GF-D8 (cell line): ENCODE results near the gene NTN1.
"Not testable (repeated sequence)": the region's sequence is repeated elsewhere in the genome, so short reads cannot be mapped to it uniquely, and the experiment has no call there.

ENCODE experiments used
- DNase-seq: peaks from one replicate; lab custom pipeline; 2025; lab: John Stamatoyannopoulos, UW

Gene NTN1

GRCh38 chr17:9123594-9124553 is 102.6 kb downstream of the NTN1 start:
- no peak for DNase-seq

GRCh38 chr17:9124554-9124935 is 103.2 kb downstream of the NTN1 start:
- DNase-seq, result no peak

GRCh38 chr17:9125722-9126121 is 104.4 kb downstream of the NTN1 start:
- DNase-seq, result no peak

- no peak for DNase-seq
Measured at GRCh38 chr17:9127340-9127739, 106.0 kb downstream of the NTN1 start.

GRCh38 chr17:9131371-9131770 is 110.1 kb downstream of the NTN1 start:
- no peak for DNase-seq

GRCh38 chr17:9132291-9132690 is 111.0 kb downstream of the NTN1 start:
- DNase-seq, result no peak

GRCh38 chr17:9132944-9133610 is 111.8 kb downstream of the NTN1 start:
- DNase-seq, result no peak

- no peak for DNase-seq
Measured at GRCh38 chr17:9138161-9138717, 116.9 kb downstream of the NTN1 start.

GRCh38 chr17:9139695-9140094 is 118.4 kb downstream of the NTN1 start:
- no peak for DNase-seq

GRCh38 chr17:9140550-9141424 is 119.5 kb downstream of the NTN1 start:
- DNase-seq, result no peak

- DNase-seq, result no peak
Measured at GRCh38 chr17:9141425-9141753, 120.1 kb downstream of the NTN1 start.

GRCh38 chr17:9142772-9143494 is 121.6 kb downstream of the NTN1 start:
- no peak for DNase-seq

- no peak for DNase-seq
Measured at GRCh38 chr17:9144502-9145249, 123.4 kb downstream of the NTN1 start.

- DNase-seq, result no peak
Measured at GRCh38 chr17:9146064-9146463, 124.8 kb downstream of the NTN1 start.

GRCh38 chr17:9148905-9149525 is 127.7 kb downstream of the NTN1 start:
- DNase-seq, result no peak

GRCh38 chr17:9150446-9151090 is 129.3 kb downstream of the NTN1 start:
- no peak for DNase-seq

GRCh38 chr17:9151091-9151490 is 129.8 kb downstream of the NTN1 start:
- DNase-seq, result no peak

GRCh38 chr17:9151740-9152139 is 130.4 kb downstream of the NTN1 start:
- DNase-seq, result not testable (repeated sequence)

- DNase-seq, result no peak
Measured at GRCh38 chr17:9158544-9159452, 137.5 kb downstream of the NTN1 start.
